ACC112 (cell line): Measurements from ENCODE around the gene P2RY11.

Experiments used
- H2AFZ ChIP-seq: fragments of 200-600 bp; sonication (generic); one replicate; pipeline ENCODE4 v1.6.0; 2017; ENCODE audit warnings: antibody characterized with exemption, low read length; ENCODE audit not compliant: unreplicated experiment
- H3K27ac ChIP-seq: fragments of 200-600 bp; sonication (generic); 2 replicates; pipeline ENCODE4 v1.5.1; 2014; ENCODE audit warnings: low read depth, mild to moderate bottlenecking, antibody characterized with exemption, low read length, moderate library complexity
- H3K27me3 ChIP-seq: fragments of 200-600 bp; sonication (generic); 2 replicates; pipeline ENCODE4 v1.6.1; 2014; ENCODE audit warnings: mild to moderate bottlenecking, antibody characterized with exemption, low read length, moderate library complexity, mixed read lengths; ENCODE audit not compliant: insufficient read depth
- H3K36me3 ChIP-seq: fragments of 200-600 bp; sonication (generic); 2 replicates; pipeline ENCODE4 v1.6.1; 2016; ENCODE audit warnings: mild to moderate bottlenecking, antibody characterized with exemption, low read length, moderate library complexity, mixed read lengths; ENCODE audit not compliant: insufficient read depth
- H3K4me1 ChIP-seq: fragments of 200-600 bp; sonication (generic); one replicate; pipeline ENCODE4 v1.6.1; 2016; ENCODE audit warnings: low read length, mixed read lengths; ENCODE audit not compliant: insufficient read depth, unreplicated experiment, control insufficient read depth
- H3K4me3 ChIP-seq: fragments of 200-600 bp; sonication (generic); 2 replicates; pipeline ENCODE4 v1.5.1; 2014; ENCODE audit warnings: mild to moderate bottlenecking, low read depth, low read length
- H3K79me2 ChIP-seq: fragments of 200-600 bp; sonication (generic); one replicate; pipeline ENCODE4 v1.6.0; 2016; ENCODE audit warnings: low read length; ENCODE audit not compliant: control insufficient read depth, unreplicated experiment, insufficient read depth

P2RY11 gene, protein sequence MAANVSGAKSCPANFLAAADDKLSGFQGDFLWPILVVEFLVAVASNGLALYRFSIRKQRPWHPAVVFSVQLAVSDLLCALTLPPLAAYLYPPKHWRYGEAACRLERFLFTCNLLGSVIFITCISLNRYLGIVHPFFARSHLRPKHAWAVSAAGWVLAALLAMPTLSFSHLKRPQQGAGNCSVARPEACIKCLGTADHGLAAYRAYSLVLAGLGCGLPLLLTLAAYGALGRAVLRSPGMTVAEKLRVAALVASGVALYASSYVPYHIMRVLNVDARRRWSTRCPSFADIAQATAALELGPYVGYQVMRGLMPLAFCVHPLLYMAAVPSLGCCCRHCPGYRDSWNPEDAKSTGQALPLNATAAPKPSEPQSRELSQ

DNA sequence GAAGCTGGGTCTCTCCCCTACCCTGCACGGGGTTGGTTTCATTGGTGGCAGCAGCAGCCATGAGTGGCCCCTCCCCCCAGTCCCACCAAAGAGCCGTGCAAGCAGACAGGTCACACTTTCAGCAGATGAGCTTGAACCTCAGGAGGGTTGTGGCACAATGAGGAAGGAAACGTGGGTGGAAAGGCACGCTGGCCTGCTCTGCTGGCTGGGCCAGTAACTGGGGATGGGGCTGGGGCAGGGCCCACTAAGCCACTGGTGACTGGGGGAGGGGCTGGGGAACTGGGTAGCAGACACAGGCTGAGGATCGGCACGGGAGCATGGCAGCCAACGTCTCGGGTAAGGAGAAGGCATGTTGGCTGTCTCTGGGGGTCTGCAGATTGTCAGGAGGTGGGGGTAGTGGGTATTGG, at the start of gene P2RY11:
Gene P2RY11 (plus strand): TSS at position 289 of the 407 bp plus-strand sequence. CDS start 29 bp downstream, at position 318.
- H3K4me3 ChIP-seq: no peak within 1 kb of the TSS
- H2AFZ ChIP-seq: no peak within 1 kb of the TSS
- peaks cover 3% of the 10 kb centered on the region; the same call in 1 of the 2 replicates for H3K36me3 ChIP-seq
- peak within 1 kb of the TSS; percentile 68 for H3K27ac ChIP-seq
- peaks cover 26% of the 10 kb centered on the region for H3K79me2 ChIP-seq
- no peaks in the 10 kb centered on the region for H3K27me3 ChIP-seq
- H3K4me1 ChIP-seq: peaks cover 23% of the 10 kb centered on the region

DNA sequence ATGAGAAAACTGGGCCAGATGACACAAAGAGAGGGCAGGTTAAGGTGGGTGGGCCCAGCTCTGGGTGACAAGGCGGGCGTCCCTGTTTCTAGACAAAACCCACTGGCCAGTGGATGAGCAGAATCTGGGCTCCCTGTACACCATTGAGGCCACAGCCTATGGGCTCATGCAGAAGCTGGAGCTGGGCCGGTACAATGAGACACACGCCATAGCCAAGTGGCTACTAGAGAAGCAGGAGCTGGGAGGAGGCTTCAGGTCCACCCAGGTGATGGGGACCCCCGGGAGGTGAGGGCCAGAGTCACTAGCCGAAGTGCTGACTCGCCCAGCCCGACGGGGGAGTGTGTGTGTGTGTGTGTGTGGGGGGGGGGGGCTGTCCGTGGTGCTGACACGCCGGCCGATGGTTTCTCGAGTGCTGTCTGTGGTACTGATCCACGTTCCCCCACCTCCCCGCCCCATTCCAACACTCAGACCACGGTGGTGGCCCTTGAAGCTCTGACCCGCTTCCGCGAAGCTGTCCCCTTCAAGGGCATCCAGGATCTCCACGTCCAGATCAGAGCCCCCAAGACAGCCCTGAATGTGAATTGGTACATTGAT, 49.7 kb upstream of the P2RY11 start:
- Histone ChIP-seq H3K27ac (no peak overlapping the region), H3K27me3 (peaks cover 12% of the 10 kb centered on the region; the same call in 1 of the 2 replicates), H3K36me3 (no peaks in the 10 kb centered on the region)

DNA sequence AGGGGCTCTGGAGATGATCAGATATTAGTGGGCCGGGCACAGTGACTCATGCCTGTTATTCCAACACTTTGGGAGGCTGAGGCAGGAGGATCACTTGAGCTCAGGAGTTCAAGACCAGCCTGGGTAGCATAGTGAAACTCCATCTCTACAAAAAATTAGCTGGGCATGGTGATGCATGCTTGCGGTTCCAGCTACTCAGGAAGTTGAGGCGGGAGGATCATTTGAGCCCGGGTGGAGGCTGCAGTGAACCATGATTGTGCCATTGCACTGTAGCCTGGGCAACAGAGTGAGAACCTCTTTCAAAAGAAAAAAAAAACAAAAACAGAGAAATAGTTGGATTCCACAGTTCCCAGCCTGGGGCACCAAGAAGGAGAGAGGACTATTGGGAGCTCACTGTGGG, 43.3 kb upstream of the P2RY11 start:
- H3K4me1 ChIP-seq: no peaks in the 10 kb centered on the region
- H3K79me2 ChIP-seq: no peaks in the 10 kb centered on the region
- H3K27me3 ChIP-seq: no peaks in the 10 kb centered on the region
- no peak overlapping the region for H2AFZ ChIP-seq
- H3K36me3 ChIP-seq: no peaks in the 10 kb centered on the region
- no peak overlapping the region for H3K4me3 ChIP-seq
- no peak overlapping the region for H3K27ac ChIP-seq

More for the DNA sequence above, 49.7 kb upstream of the P2RY11 start:
- Histone ChIP-seq H2AFZ (no peak overlapping the region), H3K4me1 (no peaks in the 10 kb centered on the region), H3K79me2 (no peaks in the 10 kb centered on the region), H3K4me3 (no peak overlapping the region)

DNA sequence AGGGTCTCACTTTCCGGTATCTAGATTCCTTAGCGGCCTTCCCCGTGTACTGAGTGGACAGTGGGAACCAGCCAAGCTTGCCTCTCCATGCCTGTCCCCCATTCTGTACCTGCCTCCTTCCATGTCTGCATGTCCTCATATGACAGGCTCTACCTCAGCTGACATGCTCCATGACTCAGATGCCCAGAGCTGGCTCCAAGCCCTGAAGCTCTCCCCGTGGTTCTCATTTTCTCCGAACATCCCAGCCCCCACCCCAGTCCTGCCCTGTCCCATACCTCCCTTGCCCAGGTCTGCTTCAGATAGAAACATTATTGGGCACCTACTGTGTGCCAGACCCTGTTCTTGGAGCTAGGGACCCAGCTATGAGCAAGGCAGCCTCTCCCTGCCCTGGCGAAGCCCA, 42.4 kb upstream of the P2RY11 start:
- no peaks in the 10 kb centered on the region for H3K79me2 ChIP-seq
- no peak overlapping the region for H3K27ac ChIP-seq
- H3K4me1 ChIP-seq: no peaks in the 10 kb centered on the region
- no peaks in the 10 kb centered on the region for H3K27me3 ChIP-seq
- H2AFZ ChIP-seq: no peak overlapping the region
- no peaks in the 10 kb centered on the region for H3K36me3 ChIP-seq
- no peak overlapping the region for H3K4me3 ChIP-seq

DNA sequence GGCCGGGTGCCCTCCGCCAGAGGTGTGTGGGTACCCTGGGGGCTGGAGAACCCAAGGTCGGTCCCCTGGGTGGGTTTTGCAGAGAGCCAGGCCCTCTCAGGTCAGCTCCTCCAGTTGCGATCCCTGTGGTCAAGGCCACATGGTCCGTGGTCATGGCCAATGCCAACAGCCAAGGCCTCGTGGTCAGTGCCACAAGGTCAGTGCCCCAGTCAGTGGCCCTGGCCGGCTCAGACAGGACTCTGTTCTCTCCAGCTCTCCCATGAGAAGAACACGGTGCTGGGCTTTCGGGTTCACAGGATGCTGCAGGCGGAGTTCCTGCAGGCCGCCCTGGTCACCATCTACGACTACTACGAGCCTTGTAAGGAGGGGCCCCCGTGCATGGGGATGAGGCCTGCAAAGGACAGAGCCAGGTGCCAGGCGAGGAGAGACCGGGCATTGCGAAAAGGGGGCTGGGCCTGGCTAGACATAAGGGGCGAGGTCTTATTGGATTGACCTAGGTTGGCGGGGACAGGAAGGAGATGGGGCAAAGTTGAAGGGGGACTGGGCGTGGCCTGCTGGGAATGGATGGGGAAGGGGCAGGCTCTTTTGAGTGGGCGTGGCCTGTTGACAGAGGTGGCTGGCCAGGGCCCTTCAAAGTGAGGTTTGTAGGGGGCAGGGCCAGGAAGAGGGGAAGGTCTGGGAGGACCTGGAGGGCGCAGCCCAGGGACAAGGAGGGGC, 40.6 kb upstream of the P2RY11 start:
- Histone ChIP-seq H3K4me3 (no peak overlapping the region), H3K36me3 (no peaks in the 10 kb centered on the region), H3K79me2 (no peaks in the 10 kb centered on the region), H3K27ac (no peak overlapping the region), H3K4me1 (no peaks in the 10 kb centered on the region), H2AFZ (no peak overlapping the region), H3K27me3 (no peaks in the 10 kb centered on the region)

DNA sequence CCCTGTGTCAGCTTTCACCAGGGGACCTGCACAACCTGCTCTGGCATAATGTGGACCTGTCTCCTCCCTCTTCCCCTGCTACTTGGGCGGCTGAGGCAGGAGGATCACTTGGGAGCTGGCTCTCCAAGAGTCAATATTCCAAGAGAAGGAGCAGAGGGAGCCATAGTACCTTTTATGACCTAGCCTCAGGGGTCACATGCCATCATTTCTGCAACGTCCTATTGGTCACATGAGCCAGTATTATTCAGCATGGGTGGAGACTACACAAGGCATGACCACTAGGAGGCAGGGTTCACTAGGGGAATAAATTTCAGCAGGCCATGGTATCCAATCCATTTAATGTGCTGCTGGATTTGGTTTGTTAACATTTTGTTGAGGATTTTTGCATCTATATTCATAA, 37.3 kb upstream of the P2RY11 start:
- H3K4me1 ChIP-seq: no peaks in the 10 kb centered on the region
- no peak overlapping the region for H3K27ac ChIP-seq
- H3K4me3 ChIP-seq: no peak overlapping the region
- peaks cover 4% of the 10 kb centered on the region for H3K27me3 ChIP-seq
- H3K79me2 ChIP-seq: no peaks in the 10 kb centered on the region
- H3K36me3 ChIP-seq: no peaks in the 10 kb centered on the region
- no peak overlapping the region for H2AFZ ChIP-seq

DNA sequence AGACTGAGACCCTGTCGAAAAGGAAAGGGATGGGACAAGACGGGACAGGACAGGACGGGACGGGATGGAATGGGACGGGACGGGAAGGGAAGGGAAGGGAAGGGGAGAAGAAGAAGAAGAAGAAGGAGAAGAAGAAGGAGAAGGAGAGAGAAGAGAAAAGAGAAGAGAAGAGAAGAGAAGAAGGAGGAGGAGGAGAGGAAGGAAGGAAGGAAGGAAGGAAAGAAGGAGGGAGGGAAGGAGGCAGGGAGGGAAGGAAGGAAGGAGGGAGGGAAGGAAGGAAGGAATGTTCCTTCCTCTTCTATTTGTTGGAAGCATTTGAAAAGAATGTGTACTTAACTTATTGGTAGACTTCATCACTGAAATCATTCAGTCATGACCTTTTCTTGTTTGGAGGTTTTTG, 35.0 kb upstream of the P2RY11 start:
- H2AFZ ChIP-seq: no peak overlapping the region
- no peaks in the 10 kb centered on the region for H3K36me3 ChIP-seq
- no peak overlapping the region for H3K27ac ChIP-seq
- H3K4me3 ChIP-seq: no peak overlapping the region
- no peaks in the 10 kb centered on the region for H3K4me1 ChIP-seq
- H3K27me3 ChIP-seq: peaks cover 4% of the 10 kb centered on the region
- H3K79me2 ChIP-seq: no peaks in the 10 kb centered on the region

DNA sequence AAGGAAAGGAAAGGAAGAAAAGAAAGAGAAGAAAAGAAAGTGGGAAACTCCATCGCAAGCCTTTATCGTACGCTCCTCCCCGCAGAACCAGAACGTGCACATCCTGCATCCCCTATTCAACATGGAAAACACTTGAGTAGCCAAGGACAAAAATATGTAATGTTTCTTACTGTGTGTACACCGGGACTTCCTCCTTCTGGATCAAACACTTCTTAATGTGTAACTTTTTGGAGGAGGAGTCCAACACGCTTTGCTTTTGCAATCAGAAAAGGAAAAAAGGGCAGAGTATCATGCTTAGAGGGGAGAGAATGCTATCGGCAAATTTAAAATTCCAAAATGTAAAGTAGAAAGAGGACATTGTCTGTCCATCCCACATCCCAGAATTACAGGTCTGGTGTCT, 33.2 kb upstream of the P2RY11 start:
- H3K27me3 ChIP-seq: peaks cover 4% of the 10 kb centered on the region
- H3K36me3 ChIP-seq: no peaks in the 10 kb centered on the region
- no peaks in the 10 kb centered on the region for H3K4me1 ChIP-seq
- no peak overlapping the region for H3K27ac ChIP-seq
- H3K4me3 ChIP-seq: no peak overlapping the region
- H2AFZ ChIP-seq: no peak overlapping the region
- H3K79me2 ChIP-seq: no peaks in the 10 kb centered on the region

DNA sequence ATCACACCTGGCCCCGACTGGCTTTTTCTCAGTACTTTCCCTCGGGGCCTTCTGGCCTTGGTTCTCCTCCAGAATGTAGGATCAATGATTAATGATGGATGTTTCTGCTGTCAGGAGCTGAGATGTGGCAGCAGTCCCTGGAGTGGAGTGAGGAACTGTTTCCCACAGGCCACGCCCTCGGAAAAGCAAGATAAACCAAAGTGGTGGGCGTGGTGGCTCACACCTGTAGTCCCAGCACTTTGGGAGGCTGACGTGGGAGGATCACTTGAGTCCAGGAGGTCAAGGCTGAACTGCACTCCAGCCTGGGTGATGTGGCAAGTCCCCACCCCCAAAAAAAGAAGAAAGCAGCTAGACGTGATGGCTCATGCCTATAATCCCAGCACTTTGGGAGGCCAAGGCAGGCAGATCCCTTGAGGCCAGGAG, 32.5 kb upstream of the P2RY11 start:
- H2AFZ ChIP-seq: no peak overlapping the region
- peaks cover 4% of the 10 kb centered on the region for H3K27me3 ChIP-seq
- no peaks in the 10 kb centered on the region for H3K36me3 ChIP-seq
- H3K4me3 ChIP-seq: no peak overlapping the region
- no peak overlapping the region for H3K27ac ChIP-seq
- no peaks in the 10 kb centered on the region for H3K4me1 ChIP-seq
- H3K79me2 ChIP-seq: no peaks in the 10 kb centered on the region

DNA sequence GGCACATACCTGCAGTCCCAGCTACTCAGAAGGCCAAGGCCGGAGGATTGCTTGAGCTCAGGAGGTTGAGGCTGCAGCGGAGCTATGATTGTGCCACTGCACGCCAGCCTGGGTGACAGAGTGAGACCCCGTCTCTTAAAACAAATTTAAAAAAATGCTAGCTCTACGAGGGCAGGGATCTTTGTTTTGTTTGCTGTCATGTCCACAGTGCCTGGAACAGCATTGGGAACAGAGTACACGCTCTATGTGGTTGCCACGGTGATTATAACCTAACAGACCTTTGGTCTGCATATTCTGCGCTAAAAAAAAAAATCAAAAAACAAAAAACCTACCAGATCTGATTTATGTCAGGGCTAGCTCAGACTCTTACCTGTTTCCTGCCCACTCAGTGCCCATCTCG, 27.6 kb upstream of the P2RY11 start:
- H3K27me3 ChIP-seq: no peaks in the 10 kb centered on the region
- peaks cover 14% of the 10 kb centered on the region for H3K79me2 ChIP-seq
- H3K4me3 ChIP-seq: no peak overlapping the region
- H2AFZ ChIP-seq: no peak overlapping the region
- no peaks in the 10 kb centered on the region for H3K4me1 ChIP-seq
- H3K27ac ChIP-seq: no peak overlapping the region
- peaks cover under 1% of the 10 kb centered on the region; the same call in 1 of the 2 replicates for H3K36me3 ChIP-seq
